Gastrocnemius medialis (tissue), 4 donors: ENCODE results near the gene NFKBIL1. TPM values are rescaled to one million over a fixed set of nuclear protein-coding genes. Genes with fewer than 3 reads are reported as not detected.

Experiments used
- ATAC-seq, 2 donors: fragments of 150-250 bp; one replicate each; pipeline ENCODE4 v1.9.1; 2016
- DNase-seq, 2 donors: peaks; one replicate each; pipeline ENCODE4 v3.0.0-alpha.2; 2019
- H3K27ac ChIP-seq, 4 donors: fragments of 200-600 bp; sonication (generic); 1 replicate in 1 of 4; 2 replicates in 3 of 4; pipeline ENCODE4 v1.5.1; 2016 to 2018; ENCODE audit warnings: mild to moderate bottlenecking in 2 of 4, moderate library complexity in 1 of 4
- H3K27me3 ChIP-seq, 3 donors: fragments of 200-600 bp; sonication (generic) in 2 of 3; 1 replicate in 1 of 3; 2 replicates in 2 of 3; pipeline versions ENCODE4 v1.5.1 to v1.6.0; 2016 to 2019; ENCODE audit warnings: mild to moderate bottlenecking in 1 of 3, moderate library complexity in 1 of 3
- H3K36me3 ChIP-seq, 2 donors: fragments of 200-600 bp; sonication (generic) in 1 of 2; one replicate each; pipeline ENCODE4 v1.5.1; 2017 to 2018
- H3K4me1 ChIP-seq, 2 donors: fragments of 200-600 bp; sonication (generic) in 1 of 2; one replicate each; pipeline ENCODE4 v1.5.1; 2016 to 2017; ENCODE audit warnings: mild to moderate bottlenecking in 2 of 2
- H3K4me3 ChIP-seq, 4 donors: fragments of 200-600 bp; sonication (generic) in 3 of 4; 1 replicate in 1 of 4; 2 replicates in 3 of 4; pipeline ENCODE4 v1.5.1; 2016 to 2019; ENCODE audit warnings: mild to moderate bottlenecking in 2 of 4
- H3K9me3 ChIP-seq, 3 donors: fragments of 200-600 bp; sonication (generic) in 2 of 3; 1 replicate in 1 of 3; 2 replicates in 2 of 3; pipeline ENCODE4 v1.5.1; 2016 to 2019
- POLR2A ChIP-seq, 2 donors: fragments of 450-650 bp; IDR thresholded peaks; one replicate each; pipeline ENCODE4 v1.6.1; 2017; ENCODE audit warnings: antibody characterized with exemption in 2 of 2, mild to moderate bottlenecking in 2 of 2, moderate library complexity in 2 of 2
- in situ Hi-C, 4 donors: fragments of 200-750 bp; cut with MboI; loops; one replicate each; pipeline versions ENCODE4 v1.15.0 to v1.8.0; 2017; ENCODE audit warnings: low sequenced_read_pairs in 4 of 4
- intact Hi-C: fragments of 100-400 bp; cut with DNase I; formaldehyde crosslinking; loops from one replicate; pipeline ENCODE4 v1.15.1; 2023; ENCODE audit warnings: low total_unique reads
- total RNA-seq, 4 donors: library from RNA; depleted of rRNA; stranded (reverse); fragments of >200 nt; gene quantifications; one replicate each; pipeline versions ENCODE4 v1.1.0 to v1.2.3, GENCODE V29; 2016
- TF ChIP-seq, protein P1 (sequence below), 5 experiments: fragments of 450-650 bp in 3 of 5; fragments of 200-600 bp in 2 of 5; sonication (generic) in 2 of 5; IDR thresholded peaks in 4 of 5; conservative IDR thresholded peaks in 1 of 5; 1 replicate in 4 of 5; 2 replicates in 1 of 5; pipeline ENCODE4 v1.5.1; 2016 to 2019; ENCODE audit warnings: antibody characterized with exemption in 5 of 5, mild to moderate bottlenecking in 3 of 5, moderate library complexity in 3 of 5

Gene NFKBIL1
- total RNA-seq, 4 donors from 2014 or later = 17.6 to 21.7 (median 20.3) TPM

DNA sequence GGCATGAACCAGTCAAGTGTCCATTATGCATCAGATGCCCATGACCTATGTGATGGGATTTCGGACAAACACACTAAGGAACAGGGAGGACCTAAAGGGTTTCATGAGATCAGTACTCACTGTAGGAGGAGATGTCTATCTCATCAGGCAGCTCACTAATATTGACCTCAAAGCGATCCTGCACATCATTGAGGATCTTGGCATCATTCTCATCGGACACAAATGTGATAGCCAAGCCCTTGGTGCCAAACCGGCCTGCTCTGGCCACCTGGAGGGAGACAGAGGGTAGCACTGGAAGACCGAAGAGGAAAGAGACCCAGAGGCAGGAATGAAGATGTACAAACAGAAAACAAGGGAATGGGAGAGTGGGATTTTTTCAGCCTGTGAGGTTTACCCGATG is 16.7 kb upstream of the NFKBIL1 start:
- ATAC-seq (no peak), DNase-seq (no peak)
- Histone ChIP-seq H3K27ac (no peak overlapping the region), H3K4me3 (no peak overlapping the region), H3K27me3 (no peaks in the 10 kb centered on the region), H3K36me3 (peaks cover 0 to 61% of the 10 kb centered on the region in 2 donors), H3K9me3 (no peaks in the 10 kb centered on the region), H3K4me1 (no peaks in the 10 kb centered on the region)
- intact Hi-C loops = no loop called here
- no peak for TF ChIP-seq POLR2A (IDR thresholded peaks at IDR 0.05)
- TF ChIP-seq, protein P1, sequence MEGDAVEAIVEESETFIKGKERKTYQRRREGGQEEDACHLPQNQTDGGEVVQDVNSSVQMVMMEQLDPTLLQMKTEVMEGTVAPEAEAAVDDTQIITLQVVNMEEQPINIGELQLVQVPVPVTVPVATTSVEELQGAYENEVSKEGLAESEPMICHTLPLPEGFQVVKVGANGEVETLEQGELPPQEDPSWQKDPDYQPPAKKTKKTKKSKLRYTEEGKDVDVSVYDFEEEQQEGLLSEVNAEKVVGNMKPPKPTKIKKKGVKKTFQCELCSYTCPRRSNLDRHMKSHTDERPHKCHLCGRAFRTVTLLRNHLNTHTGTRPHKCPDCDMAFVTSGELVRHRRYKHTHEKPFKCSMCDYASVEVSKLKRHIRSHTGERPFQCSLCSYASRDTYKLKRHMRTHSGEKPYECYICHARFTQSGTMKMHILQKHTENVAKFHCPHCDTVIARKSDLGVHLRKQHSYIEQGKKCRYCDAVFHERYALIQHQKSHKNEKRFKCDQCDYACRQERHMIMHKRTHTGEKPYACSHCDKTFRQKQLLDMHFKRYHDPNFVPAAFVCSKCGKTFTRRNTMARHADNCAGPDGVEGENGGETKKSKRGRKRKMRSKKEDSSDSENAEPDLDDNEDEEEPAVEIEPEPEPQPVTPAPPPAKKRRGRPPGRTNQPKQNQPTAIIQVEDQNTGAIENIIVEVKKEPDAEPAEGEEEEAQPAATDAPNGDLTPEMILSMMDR (IDR thresholded peaks at IDR 0.05 in 4 of 5, conservative IDR thresholded peaks at IDR 0.05 in 1 of 5) = no peak
- in situ Hi-C loops = loop anchor here in 1 of 4 donors (25.0 kb wide), 1 partner anchor 657 kb away; the partner anchor contains the start of genes AGER, AGPAT1, GPSM3 and PBX2

- no peak for DNase-seq
- no peak for TF ChIP-seq POLR2A (IDR thresholded peaks at IDR 0.05)
- TF ChIP-seq, protein P1 (IDR thresholded peaks at IDR 0.05 in 4 of 5, conservative IDR thresholded peaks at IDR 0.05 in 1 of 5) = no peak
- intact Hi-C loops (no loop called here), in situ Hi-C loops (loop anchor here in 1 of 4 donors (25.0 kb wide), 1 partner anchor 656 kb away; the partner anchor contains the start of genes AGER, AGPAT1, GPSM3 and PBX2)
- Histone ChIP-seq H3K27ac (no peak overlapping the region), H3K4me3 (no peak overlapping the region), H3K4me1 (no peaks in the 10 kb centered on the region), H3K27me3 (no peaks in the 10 kb centered on the region), H3K9me3 (no peaks in the 10 kb centered on the region), H3K36me3 (peaks cover 0 to 66% of the 10 kb centered on the region in 2 donors)
- ATAC-seq = no peak
Observed at GRCh38 chr6:31531162-31531561, 16.2 kb upstream of the NFKBIL1 start.

DNA sequence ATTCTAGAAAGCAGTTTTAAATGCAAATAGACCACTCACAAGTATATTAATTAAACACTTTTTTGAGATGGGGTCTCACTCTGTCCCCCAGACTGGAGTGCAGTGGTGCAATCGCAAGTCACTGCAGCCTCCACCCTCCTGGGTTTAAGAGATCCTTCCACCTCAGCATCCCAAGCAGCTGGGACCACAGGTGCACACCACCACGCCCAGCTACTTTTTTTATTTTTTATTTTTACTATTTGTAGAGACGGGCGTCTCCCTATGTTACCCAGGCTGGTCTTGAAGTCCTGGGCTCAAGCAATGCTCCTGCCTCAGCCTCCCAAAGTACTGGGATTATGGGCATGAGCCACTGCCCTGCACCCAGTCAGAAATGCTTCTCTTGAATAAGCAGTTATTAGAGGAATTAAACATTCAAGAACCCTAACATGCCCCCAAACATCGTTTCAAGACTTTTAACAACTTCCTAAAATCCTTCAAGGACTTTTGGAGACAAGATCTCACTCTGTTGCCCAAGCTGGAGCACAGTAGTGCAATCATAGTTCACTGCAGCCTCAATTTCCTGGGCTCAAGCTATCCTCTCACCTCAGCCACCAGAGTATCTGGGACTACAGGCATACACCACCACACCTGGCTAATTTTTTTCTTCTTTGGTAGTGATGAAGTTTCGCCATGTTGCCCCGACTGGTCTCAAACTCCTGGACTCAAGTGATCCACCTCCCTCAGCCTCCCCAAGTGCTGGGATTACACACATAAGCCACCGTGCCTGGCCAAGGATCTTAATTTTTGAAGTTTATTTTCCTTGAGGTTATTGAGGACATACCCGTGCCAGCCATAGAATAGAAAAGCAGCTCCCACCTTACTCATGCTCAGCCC is 15.4 kb upstream of the NFKBIL1 start:
- no peak for DNase-seq
- in situ Hi-C loops (loop anchor here in 1 of 4 donors (25.0 kb wide), 1 partner anchor 655 kb away; the partner anchor contains the start of genes AGER, AGPAT1, GPSM3 and PBX2), intact Hi-C loops (no loop called here)
- Histone ChIP-seq H3K4me3 (no peak overlapping the region), H3K27me3 (no peaks in the 10 kb centered on the region), H3K9me3 (no peaks in the 10 kb centered on the region), H3K36me3 (peaks cover 4 to 75% of the 10 kb centered on the region in 2 donors), H3K4me1 (no peaks in the 10 kb centered on the region), H3K27ac (no peak overlapping the region)
- ATAC-seq = no peak
- TF ChIP-seq, protein P1 (IDR thresholded peaks at IDR 0.05 in 4 of 5, conservative IDR thresholded peaks at IDR 0.05 in 1 of 5) = no peak
- TF ChIP-seq POLR2A (IDR thresholded peaks at IDR 0.05) = no peak

- in situ Hi-C loops (loop anchor here in 1 of 4 donors (25.0 kb wide), 1 partner anchor 654 kb away; the partner anchor contains the start of genes AGER, AGPAT1, GPSM3 and PBX2), intact Hi-C loops (no loop called here)
- Histone ChIP-seq H3K36me3 (peaks cover 4 to 83% of the 10 kb centered on the region in 2 donors), H3K27me3 (no peaks in the 10 kb centered on the region), H3K9me3 (no peaks in the 10 kb centered on the region), H3K27ac (peak overlapping the region in 1 of 4 donors; percentile 27), H3K4me3 (no peak overlapping the region), H3K4me1 (no peaks in the 10 kb centered on the region)
- no peak for TF ChIP-seq POLR2A (IDR thresholded peaks at IDR 0.05)
- TF ChIP-seq, protein P1 (IDR thresholded peaks at IDR 0.05 in 4 of 5, conservative IDR thresholded peaks at IDR 0.05 in 1 of 5) = no peak
- ATAC-seq = no peak
- DNase-seq = no peak
Observed at GRCh38 chr6:31532644-31533454, 14.6 kb upstream of the NFKBIL1 start.
